MM.1S (cell line): Measurements from ENCODE around the gene SEL1L3.

Experiments
- DNase-seq: peaks from one replicate; pipeline ENCODE4 v3.0.0-alpha.2; 2015
- H2AFZ ChIP-seq: fragments of 300-600 bp; sonication (generic); 2 replicates; pipeline ENCODE4 v1.6.0; 2016; ENCODE audit warnings: antibody characterized with exemption, low read length
- H3F3A ChIP-seq: fragments of 300-600 bp; sonication (generic); 2 replicates; pipeline ENCODE4 v1.6.1; 2016; ENCODE audit warnings: mild to moderate bottlenecking, antibody characterized with exemption, low read length, moderate library complexity, mixed read lengths; ENCODE audit not compliant: insufficient read depth
- H3K27ac ChIP-seq: fragments of 300-600 bp; sonication (generic); 2 replicates; pipeline ENCODE4 v1.5.1; 2016; ENCODE audit warnings: mild to moderate bottlenecking, low read length
- H3K27me3 ChIP-seq: fragments of 300-600 bp; sonication (generic); replicated peaks from 2 replicates; pipeline ENCODE4 v1.6.0; 2016; ENCODE audit warnings: low read length; ENCODE audit not compliant: insufficient read depth
- H3K36me3 ChIP-seq: fragments of 300-600 bp; sonication (generic); replicated peaks from 2 replicates; pipeline ENCODE4 v1.6.1; 2016; ENCODE audit warnings: mild to moderate bottlenecking, low read length, mixed read lengths; ENCODE audit not compliant: insufficient read depth
- H3K4me1 ChIP-seq: fragments of 300-600 bp; sonication (generic); 2 replicates; pipeline ENCODE4 v1.6.1; 2016; ENCODE audit warnings: low read length, mixed read lengths
- H3K4me2 ChIP-seq: fragments of 300-600 bp; sonication (generic); 2 replicates; pipeline ENCODE4 v1.6.0; 2016; ENCODE audit warnings: low read depth, low read length
- H3K4me3 ChIP-seq: fragments of 300-600 bp; sonication (generic); 2 replicates; pipeline ENCODE4 v1.5.1; 2016; ENCODE audit warnings: low read length, mixed read lengths
- H3K79me2 ChIP-seq: fragments of 300-600 bp; sonication (generic); 2 replicates; pipeline ENCODE4 v1.6.1; 2016; ENCODE audit warnings: mixed run types, low read length, mixed read lengths
- H3K9ac ChIP-seq: fragments of 300-600 bp; sonication (generic); 2 replicates; pipeline ENCODE4 v1.6.1; 2016; ENCODE audit warnings: low read length, mixed read lengths
- H3K9me2 ChIP-seq: fragments of 300-600 bp; sonication (generic); replicated peaks from 2 replicates; pipeline ENCODE4 v1.6.1; 2016; ENCODE audit warnings: mild to moderate bottlenecking, low read length, mixed read lengths; ENCODE audit not compliant: insufficient read depth
- H3K9me3 ChIP-seq: fragments of 300-600 bp; sonication (generic); replicated peaks from 2 replicates; pipeline ENCODE4 v1.6.1; 2016; ENCODE audit warnings: mild to moderate bottlenecking, low read length, mixed read lengths; ENCODE audit not compliant: insufficient read depth
- H4K20me1 ChIP-seq: fragments of 300-600 bp; sonication (generic); 2 replicates; pipeline ENCODE4 v1.6.1; 2016; ENCODE audit warnings: mild to moderate bottlenecking, low read length, moderate library complexity, mixed read lengths; ENCODE audit not compliant: insufficient read depth
- EZH2 ChIP-seq: fragments of 300-600 bp; sonication (generic); optimal IDR thresholded peaks from 2 replicates; pipeline ENCODE3; 2017; ENCODE audit warnings: low read depth, mild to moderate bottlenecking, antibody characterized with exemption, low read length, mixed read lengths
- EZH2phosphoT487 ChIP-seq: fragments of 300-600 bp; sonication (generic); IDR thresholded peaks from 2 replicates; pipeline ENCODE4 v1.6.1; 2018; ENCODE audit warnings: antibody characterized with exemption, low read length
- TF ChIP-seq, protein P1 (sequence below): fragments of 300-600 bp; sonication (generic); IDR thresholded peaks from 2 replicates; pipeline ENCODE4 v1.5.1; 2016; ENCODE audit warnings: antibody characterized with exemption, low read length, mixed read lengths

The SEL1L3 gene

GRCh38 chr4:25779021-25779420 lies 83.8 kb downstream of the SEL1L3 start:
- Histone ChIP-seq H3K27ac (no peak overlapping the region), H3K4me3 (no peak overlapping the region), H2AFZ (no peak overlapping the region), H3K4me2 (no peak overlapping the region), H3K79me2 (no peaks in the 10 kb centered on the region), H3K9me2 (no peaks in the 10 kb centered on the region), H3K27me3 (no peaks in the 10 kb centered on the region), H3F3A (no peaks in the 10 kb centered on the region), H4K20me1 (no peaks in the 10 kb centered on the region), H3K9me3 (no peaks in the 10 kb centered on the region), H3K4me1 (no peaks in the 10 kb centered on the region), H3K9ac (no peak overlapping the region), H3K36me3 (no peaks in the 10 kb centered on the region; the same call in 1 of the 2 replicates)
- TF ChIP-seq, protein P1, sequence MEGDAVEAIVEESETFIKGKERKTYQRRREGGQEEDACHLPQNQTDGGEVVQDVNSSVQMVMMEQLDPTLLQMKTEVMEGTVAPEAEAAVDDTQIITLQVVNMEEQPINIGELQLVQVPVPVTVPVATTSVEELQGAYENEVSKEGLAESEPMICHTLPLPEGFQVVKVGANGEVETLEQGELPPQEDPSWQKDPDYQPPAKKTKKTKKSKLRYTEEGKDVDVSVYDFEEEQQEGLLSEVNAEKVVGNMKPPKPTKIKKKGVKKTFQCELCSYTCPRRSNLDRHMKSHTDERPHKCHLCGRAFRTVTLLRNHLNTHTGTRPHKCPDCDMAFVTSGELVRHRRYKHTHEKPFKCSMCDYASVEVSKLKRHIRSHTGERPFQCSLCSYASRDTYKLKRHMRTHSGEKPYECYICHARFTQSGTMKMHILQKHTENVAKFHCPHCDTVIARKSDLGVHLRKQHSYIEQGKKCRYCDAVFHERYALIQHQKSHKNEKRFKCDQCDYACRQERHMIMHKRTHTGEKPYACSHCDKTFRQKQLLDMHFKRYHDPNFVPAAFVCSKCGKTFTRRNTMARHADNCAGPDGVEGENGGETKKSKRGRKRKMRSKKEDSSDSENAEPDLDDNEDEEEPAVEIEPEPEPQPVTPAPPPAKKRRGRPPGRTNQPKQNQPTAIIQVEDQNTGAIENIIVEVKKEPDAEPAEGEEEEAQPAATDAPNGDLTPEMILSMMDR: no peak
- no peak for TF ChIP-seq EZH2phosphoT487
- TF ChIP-seq EZH2: no peak
- DNase-seq: no peak

GRCh38 chr4:25776795-25777194 lies 86.0 kb downstream of the SEL1L3 start:
- Histone ChIP-seq H3K4me3 (no peak overlapping the region), H3K27me3 (no peaks in the 10 kb centered on the region), H3K9ac (no peak overlapping the region), H3K4me1 (no peaks in the 10 kb centered on the region), H3F3A (no peaks in the 10 kb centered on the region), H3K79me2 (no peaks in the 10 kb centered on the region), H3K4me2 (no peak overlapping the region), H2AFZ (no peak overlapping the region), H3K9me3 (no peaks in the 10 kb centered on the region), H3K9me2 (no peaks in the 10 kb centered on the region), H3K36me3 (no peaks in the 10 kb centered on the region; the same call in 1 of the 2 replicates), H4K20me1 (no peaks in the 10 kb centered on the region), H3K27ac (no peak overlapping the region)
- DNase-seq: no peak
- no peak for TF ChIP-seq EZH2phosphoT487
- TF ChIP-seq, protein P1: no peak
- TF ChIP-seq EZH2: no peak

- Histone ChIP-seq H3K9me3 (no peaks in the 10 kb centered on the region), H3F3A (no peaks in the 10 kb centered on the region), H3K4me1 (no peaks in the 10 kb centered on the region), H3K4me2 (no peak overlapping the region), H3K27ac (no peak overlapping the region), H3K36me3 (no peaks in the 10 kb centered on the region; the same call in 1 of the 2 replicates), H3K9ac (no peak overlapping the region), H2AFZ (no peak overlapping the region), H3K79me2 (no peaks in the 10 kb centered on the region), H3K27me3 (no peaks in the 10 kb centered on the region), H3K4me3 (no peak overlapping the region), H3K9me2 (no peaks in the 10 kb centered on the region), H4K20me1 (no peaks in the 10 kb centered on the region)
- no peak for DNase-seq
- TF ChIP-seq, protein P1: no peak
- TF ChIP-seq EZH2phosphoT487: no peak
- no peak for TF ChIP-seq EZH2
Observed at GRCh38 chr4:25775166-25775565, 87.6 kb downstream of the SEL1L3 start.
